Mucosa of rectum (tissue), 2 donors: ENCODE data around the gene C1RL.

Source experiments
- H3K27ac ChIP-seq, 2 donors: one replicate each; pipeline ENCODE4 v1.7.0; 2013; ENCODE audit warnings: inconsistent platforms in 2 of 2, low read depth in 2 of 2, low read length in 2 of 2
- H3K27me3 ChIP-seq, 2 donors: one replicate each; pipeline ENCODE4 v1.7.0; 2013; ENCODE audit warnings: low read length in 2 of 2; ENCODE audit not compliant: control insufficient read depth in 2 of 2, insufficient read depth in 2 of 2
- H3K36me3 ChIP-seq, 2 donors: one replicate each; pipeline ENCODE4 v1.7.0; 2013; ENCODE audit warnings: low read length in 2 of 2; ENCODE audit not compliant: control insufficient read depth in 2 of 2, insufficient read depth in 2 of 2
- H3K4me1 ChIP-seq, 2 donors: one replicate each; pipeline ENCODE4 v1.7.0; 2013; ENCODE audit warnings: low read length in 2 of 2, mild to moderate bottlenecking in 1 of 2; ENCODE audit not compliant: control insufficient read depth in 2 of 2, insufficient read depth in 2 of 2
- H3K4me3 ChIP-seq, 2 donors: one replicate each; pipeline ENCODE4 v1.7.0; 2013; ENCODE audit warnings: low read length in 2 of 2
- H3K9ac ChIP-seq, 2 donors: one replicate each; pipeline ENCODE4 v1.7.0; 2013; ENCODE audit warnings: low read length in 2 of 2, low read depth in 1 of 2, mild to moderate bottlenecking in 1 of 2
- H3K9me3 ChIP-seq, 2 donors: one replicate each; pipeline ENCODE4 v1.7.0; 2013; ENCODE audit warnings: low read length in 2 of 2; ENCODE audit not compliant: control insufficient read depth in 2 of 2
- donor health status: healthy.
- donor health status: Normal muscosa, but diverticular disease.

The C1RL gene

GRCh38 chr12:7068240-7068993 lies 40.6 kb downstream of the C1RL start:
- H3K27me3 ChIP-seq: peaks cover 0 to 5% of the 10 kb centered on the region in 2 donors
- H3K4me3 ChIP-seq: no peak overlapping the region
- H3K9me3 ChIP-seq: no peaks in the 10 kb centered on the region
- H3K36me3 ChIP-seq: no peaks in the 10 kb centered on the region
- H3K4me1 ChIP-seq: peaks cover 0 to 4% of the 10 kb centered on the region in 2 donors
- no peak overlapping the region for H3K9ac ChIP-seq
- peak overlapping the region; percentile 6 to 23 for H3K27ac ChIP-seq

GRCh38 chr12:7067096-7067495 lies 41.9 kb downstream of the C1RL start:
- Histone ChIP-seq H3K27ac (no peak overlapping the region), H3K36me3 (no peaks in the 10 kb centered on the region), H3K9ac (no peak overlapping the region), H3K4me3 (no peak overlapping the region), H3K4me1 (peaks cover 0 to 4% of the 10 kb centered on the region in 2 donors), H3K27me3 (peaks cover 0 to 3% of the 10 kb centered on the region in 2 donors), H3K9me3 (no peaks in the 10 kb centered on the region)

GRCh38 chr12:7066596-7066995 lies 42.4 kb downstream of the C1RL start:
- no peak overlapping the region for H3K27ac ChIP-seq

GRCh38 chr12:7065073-7065623 lies 43.9 kb downstream of the C1RL start:
- H3K9ac ChIP-seq: no peak overlapping the region
- peaks cover 0 to 5% of the 10 kb centered on the region in 2 donors for H3K4me1 ChIP-seq
- no peaks in the 10 kb centered on the region for H3K9me3 ChIP-seq
- no peaks in the 10 kb centered on the region for H3K36me3 ChIP-seq
- H3K27ac ChIP-seq: no peak overlapping the region
- H3K4me3 ChIP-seq: no peak overlapping the region
- peaks cover 0 to 4% of the 10 kb centered on the region in 2 donors for H3K27me3 ChIP-seq

More at GRCh38 chr12:7066596-7066995, 42.4 kb downstream of the C1RL start:
- H3K4me3 ChIP-seq: no peak overlapping the region
- H3K36me3 ChIP-seq: no peaks in the 10 kb centered on the region
- peaks cover 0 to 3% of the 10 kb centered on the region in 2 donors for H3K27me3 ChIP-seq
- peaks cover 0 to 4% of the 10 kb centered on the region in 2 donors for H3K4me1 ChIP-seq
- no peak overlapping the region for H3K9ac ChIP-seq
- no peaks in the 10 kb centered on the region for H3K9me3 ChIP-seq

GRCh38 chr12:7064516-7064915 lies 44.5 kb downstream of the C1RL start:
- Histone ChIP-seq H3K27me3 (peaks cover 0 to 6% of the 10 kb centered on the region in 2 donors), H3K4me3 (no peak overlapping the region), H3K36me3 (no peaks in the 10 kb centered on the region), H3K9ac (no peak overlapping the region), H3K27ac (no peak overlapping the region), H3K9me3 (no peaks in the 10 kb centered on the region), H3K4me1 (peaks cover 0 to 8% of the 10 kb centered on the region in 2 donors)

GRCh38 chr12:7061596-7061995 lies 47.4 kb downstream of the C1RL start:
- Histone ChIP-seq H3K9me3 (no peaks in the 10 kb centered on the region), H3K27ac (peak overlapping the region; percentile 54 to 76), H3K27me3 (peaks cover 0 to 6% of the 10 kb centered on the region in 2 donors), H3K4me1 (peaks cover 0 to 8% of the 10 kb centered on the region in 2 donors), H3K9ac (peak overlapping the region in 1 of 2 donors; percentile 58), H3K4me3 (peak overlapping the region; percentile 37 to 62), H3K36me3 (no peaks in the 10 kb centered on the region)

- peaks cover under 1 to 6% of the 10 kb centered on the region in 2 donors for H3K27me3 ChIP-seq
- no peaks in the 10 kb centered on the region for H3K36me3 ChIP-seq
- peak overlapping the region; percentile 43 to 58 for H3K9ac ChIP-seq
- H3K27ac ChIP-seq: peak overlapping the region; percentile 54 to 76
- H3K9me3 ChIP-seq: no peaks in the 10 kb centered on the region
- peaks cover 0 to 8% of the 10 kb centered on the region in 2 donors for H3K4me1 ChIP-seq
- H3K4me3 ChIP-seq: peak overlapping the region; percentile 37 to 62
Measured at GRCh38 chr12:7061138-7061537, 47.9 kb downstream of the C1RL start.

- Histone ChIP-seq H3K27ac (peak within 1 kb of the TSS; percentile 54 to 76), H3K36me3 (no peaks in the 10 kb centered on the region), H3K9ac (peak within 1 kb of the TSS; percentile 43 to 58), H3K27me3 (peaks cover 3 to 6% of the 10 kb centered on the region in 2 donors), H3K4me3 (peak within 1 kb of the TSS; percentile 37 to 62), H3K4me1 (peaks cover 0 to 8% of the 10 kb centered on the region in 2 donors), H3K9me3 (no peaks in the 10 kb centered on the region)
Measured at GRCh38 chr12:7060353-7060954, 48.6 kb downstream of the C1RL start, which contains the start of gene C1S. Gene C1S, plus strand, starts transcription at chr12:7060718. Its CDS starts 1,195 bp downstream, at chr12:7061913.

GRCh38 chr12:7059780-7060179 lies 49.2 kb downstream of the C1RL start:
- peaks cover 3 to 6% of the 10 kb centered on the region in 2 donors for H3K27me3 ChIP-seq
- H3K4me3 ChIP-seq: no peak overlapping the region
- H3K36me3 ChIP-seq: no peaks in the 10 kb centered on the region
- peaks cover 0 to 8% of the 10 kb centered on the region in 2 donors for H3K4me1 ChIP-seq
- no peaks in the 10 kb centered on the region for H3K9me3 ChIP-seq
- H3K9ac ChIP-seq: no peak overlapping the region
- peak overlapping the region; percentile 28 to 32 for H3K27ac ChIP-seq

GRCh38 chr12:7058850-7059395 lies 50.1 kb downstream of the C1RL start:
- Histone ChIP-seq H3K36me3 (no peaks in the 10 kb centered on the region), H3K4me3 (no peak overlapping the region), H3K9me3 (no peaks in the 10 kb centered on the region), H3K27ac (no peak overlapping the region), H3K27me3 (peaks cover 3 to 6% of the 10 kb centered on the region in 2 donors), H3K4me1 (peaks cover 0 to 5% of the 10 kb centered on the region in 2 donors), H3K9ac (no peak overlapping the region)
